ENCODE results near the gene DCLRE1B.

DNA sequence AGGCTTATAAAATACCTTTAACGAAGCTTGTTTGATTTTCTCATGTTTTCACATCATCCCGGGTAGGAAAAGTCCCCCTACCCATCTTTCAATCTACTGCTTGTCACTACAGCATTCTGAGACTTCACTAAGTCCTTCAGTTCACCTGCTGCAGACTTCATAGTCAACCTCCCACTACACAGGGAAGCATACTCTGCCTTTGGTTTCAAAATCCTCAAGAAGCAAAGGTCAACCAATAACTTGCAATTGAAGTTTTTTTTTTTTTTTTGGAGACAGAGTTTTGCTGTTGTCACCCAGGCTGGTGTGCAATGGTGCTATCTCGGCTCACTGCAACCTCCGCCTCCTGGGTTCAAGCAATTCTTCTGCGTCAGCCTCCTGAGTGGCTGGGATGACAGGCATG lies 28.9 kb upstream of the DCLRE1B start:
- TF ChIP-seq, protein P1, sequence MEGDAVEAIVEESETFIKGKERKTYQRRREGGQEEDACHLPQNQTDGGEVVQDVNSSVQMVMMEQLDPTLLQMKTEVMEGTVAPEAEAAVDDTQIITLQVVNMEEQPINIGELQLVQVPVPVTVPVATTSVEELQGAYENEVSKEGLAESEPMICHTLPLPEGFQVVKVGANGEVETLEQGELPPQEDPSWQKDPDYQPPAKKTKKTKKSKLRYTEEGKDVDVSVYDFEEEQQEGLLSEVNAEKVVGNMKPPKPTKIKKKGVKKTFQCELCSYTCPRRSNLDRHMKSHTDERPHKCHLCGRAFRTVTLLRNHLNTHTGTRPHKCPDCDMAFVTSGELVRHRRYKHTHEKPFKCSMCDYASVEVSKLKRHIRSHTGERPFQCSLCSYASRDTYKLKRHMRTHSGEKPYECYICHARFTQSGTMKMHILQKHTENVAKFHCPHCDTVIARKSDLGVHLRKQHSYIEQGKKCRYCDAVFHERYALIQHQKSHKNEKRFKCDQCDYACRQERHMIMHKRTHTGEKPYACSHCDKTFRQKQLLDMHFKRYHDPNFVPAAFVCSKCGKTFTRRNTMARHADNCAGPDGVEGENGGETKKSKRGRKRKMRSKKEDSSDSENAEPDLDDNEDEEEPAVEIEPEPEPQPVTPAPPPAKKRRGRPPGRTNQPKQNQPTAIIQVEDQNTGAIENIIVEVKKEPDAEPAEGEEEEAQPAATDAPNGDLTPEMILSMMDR (IDR thresholded peaks at IDR 0.05; ENCODE audit: low read depth, low read length): no peak
- TF ChIP-seq EZH2phosphoT487 (IDR thresholded peaks at IDR 0.05; ENCODE audit: low read depth): no peak
